DND-41 (cell line): ENCODE data around the gene ZNF275.

Experiments
- CTCF ChIP-seq: IDR thresholded peaks from 2 replicates; pipeline ENCODE4 v1.5.1; 2012; ENCODE audit warnings: borderline replicate concordance, low read length, moderate library complexity, mild to moderate bottlenecking; ENCODE audit not compliant: poor library complexity, severe bottlenecking; ENCODE audit errors: extremely low read depth
- EZH2 ChIP-seq: IDR thresholded peaks from 3 replicates; pipeline ENCODE4 v1.6.1; 2012; ENCODE audit warnings: borderline replicate concordance, low read depth, mild to moderate bottlenecking, moderate library complexity, low read length, inconsistent platforms; ENCODE audit not compliant: severe bottlenecking

- TF ChIP-seq CTCF: no peak
- no peak for TF ChIP-seq EZH2
These were observed 36.5 kb downstream of the ZNF275 start for GRCh38 chrX:153370293-153371055.
